ENCODE data around the gene SNX25.

DNA sequence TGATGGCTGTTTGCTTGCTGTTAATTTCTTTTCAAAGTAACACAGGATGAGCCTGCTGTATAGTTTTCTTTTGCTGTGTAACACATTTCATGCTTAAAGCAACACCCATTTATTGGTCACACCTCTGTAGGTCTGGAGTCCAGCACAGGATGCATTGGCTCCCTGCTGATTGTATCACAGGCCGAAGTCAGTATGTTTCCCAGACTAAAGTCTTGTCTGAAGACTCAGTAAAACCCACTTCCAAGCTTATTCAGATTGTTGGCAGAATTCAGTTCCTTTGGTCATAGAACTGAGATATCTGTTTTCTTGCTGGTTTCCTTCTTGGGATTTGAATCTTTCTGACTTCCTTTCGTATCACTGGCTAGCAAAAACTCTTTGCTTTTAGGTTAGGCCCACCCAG lies 132.0 kb downstream of the SNX25 start:
- no peak for TF ChIP-seq CTCF (IDR thresholded peaks at IDR 0.05; ENCODE audit: insufficient read depth, low read depth, low read length)
- TF ChIP-seq EZH2 (IDR thresholded peaks at IDR 0.05; ENCODE audit: insufficient read depth, low read length): no peak
